H1 (cell line): ENCODE measurements around the gene MPHOSPH9.

ENCODE experiments used
- CREB1 ChIP-seq: IDR thresholded peaks from 2 replicates; pipeline ENCODE4 v1.6.1; 2012; ENCODE audit warnings: inconsistent platforms
- EGR1 ChIP-seq: IDR thresholded peaks from 2 replicates; pipeline ENCODE4 v1.6.1; 2011; ENCODE audit warnings: low read depth, low read length, borderline replicate concordance
- EP300 ChIP-seq, 2 experiments: IDR thresholded peaks; 1 replicate in 1 of 2; 2 replicates in 1 of 2; pipeline ENCODE4 v1.6.1; 2011 to 2012; ENCODE audit warnings: low read depth in 2 of 2, low read length in 2 of 2, mild to moderate bottlenecking in 2 of 2, borderline replicate concordance in 1 of 2, inconsistent platforms in 1 of 2, moderate library complexity in 1 of 2
- GABPA ChIP-seq: IDR thresholded peaks from 2 replicates; pipeline ENCODE4 v1.6.1; 2011; ENCODE audit warnings: mild to moderate bottlenecking, low read length, moderate library complexity, borderline replicate concordance; ENCODE audit not compliant: insufficient read depth
- POLR2A ChIP-seq, 2 experiments: IDR thresholded peaks; 1 replicate in 1 of 2; 2 replicates in 1 of 2; pipeline ENCODE4 v1.6.1; 2011; ENCODE audit warnings: low read depth in 2 of 2, low read length in 2 of 2, mild to moderate bottlenecking in 2 of 2; ENCODE audit errors: control extremely low read depth in 1 of 2
- POLR2AphosphoS5 ChIP-seq: IDR thresholded peaks from 2 replicates; pipeline ENCODE4 v1.6.1; 2011; ENCODE audit warnings: low read depth, low read length
- RAD21 ChIP-seq, 2 experiments: IDR thresholded peaks in 1 of 2; conservative IDR thresholded peaks in 1 of 2; 2 replicates each; pipeline ENCODE4 v1.6.1; 2011; ENCODE audit warnings: low read depth in 2 of 2, low read length in 2 of 2, improper control_type of control experiment in 1 of 2, inconsistent platforms in 1 of 2, mild to moderate bottlenecking in 1 of 2, moderate library complexity in 1 of 2
- SRF ChIP-seq: IDR thresholded peaks from 2 replicates; pipeline ENCODE4 v1.6.1; 2011; ENCODE audit warnings: mild to moderate bottlenecking, low read depth, low read length, moderate library complexity
- YY1 ChIP-seq: IDR thresholded peaks from 2 replicates; pipeline ENCODE4 v1.6.1; 2011; ENCODE audit warnings: low read depth, mild to moderate bottlenecking, low read length
- ZNF274 ChIP-seq: IDR thresholded peaks from 2 replicates; pipeline ENCODE4 v1.7.0; 2012; ENCODE audit warnings: low read length, borderline replicate concordance; ENCODE audit errors: extremely low read depth
- TF ChIP-seq, protein P1 (sequence below), 3 experiments: IDR thresholded peaks; 1 replicate in 2 of 3; 2 replicates in 1 of 3; pipeline versions ENCODE4 v1.5.1 to v1.6.1; 2011; ENCODE audit warnings: low read length in 3 of 3, mild to moderate bottlenecking in 3 of 3, inconsistent platforms in 2 of 3, low read depth in 1 of 3, moderate library complexity in 1 of 3; ENCODE audit not compliant: insufficient read depth in 1 of 3; ENCODE audit errors: control extremely low read depth in 1 of 3
- TF ChIP-seq, protein P2 (sequence below): IDR thresholded peaks from 2 replicates; pipeline ENCODE4 v1.6.1; 2011; ENCODE audit warnings: low read length, improper control_type of control experiment

DNA sequence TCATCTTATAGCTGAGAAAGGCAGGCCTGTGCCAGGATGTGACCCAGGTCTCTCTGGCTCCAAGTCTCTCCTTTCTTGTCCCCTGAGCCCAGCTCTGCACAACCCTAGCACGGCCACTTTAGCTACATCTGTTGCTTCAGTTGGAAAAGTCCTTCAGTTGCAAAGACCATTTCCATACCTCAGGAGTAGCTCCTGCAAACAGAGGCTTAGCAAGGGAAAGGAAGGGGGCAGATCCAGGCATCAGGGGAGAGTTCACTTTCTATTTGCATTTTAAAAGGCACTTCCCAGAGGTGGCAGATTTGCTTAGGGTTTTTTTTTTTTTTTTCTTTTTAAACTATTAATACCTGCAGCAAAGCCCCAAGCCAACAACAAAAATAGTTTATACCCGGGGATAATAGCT lies 79.0 kb downstream of the MPHOSPH9 start:
- TF ChIP-seq, protein P1, sequence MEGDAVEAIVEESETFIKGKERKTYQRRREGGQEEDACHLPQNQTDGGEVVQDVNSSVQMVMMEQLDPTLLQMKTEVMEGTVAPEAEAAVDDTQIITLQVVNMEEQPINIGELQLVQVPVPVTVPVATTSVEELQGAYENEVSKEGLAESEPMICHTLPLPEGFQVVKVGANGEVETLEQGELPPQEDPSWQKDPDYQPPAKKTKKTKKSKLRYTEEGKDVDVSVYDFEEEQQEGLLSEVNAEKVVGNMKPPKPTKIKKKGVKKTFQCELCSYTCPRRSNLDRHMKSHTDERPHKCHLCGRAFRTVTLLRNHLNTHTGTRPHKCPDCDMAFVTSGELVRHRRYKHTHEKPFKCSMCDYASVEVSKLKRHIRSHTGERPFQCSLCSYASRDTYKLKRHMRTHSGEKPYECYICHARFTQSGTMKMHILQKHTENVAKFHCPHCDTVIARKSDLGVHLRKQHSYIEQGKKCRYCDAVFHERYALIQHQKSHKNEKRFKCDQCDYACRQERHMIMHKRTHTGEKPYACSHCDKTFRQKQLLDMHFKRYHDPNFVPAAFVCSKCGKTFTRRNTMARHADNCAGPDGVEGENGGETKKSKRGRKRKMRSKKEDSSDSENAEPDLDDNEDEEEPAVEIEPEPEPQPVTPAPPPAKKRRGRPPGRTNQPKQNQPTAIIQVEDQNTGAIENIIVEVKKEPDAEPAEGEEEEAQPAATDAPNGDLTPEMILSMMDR (IDR thresholded peaks at IDR 0.05; ENCODE audit: control extremely low read depth in 1 of 3, insufficient read depth in 1 of 3, low read depth in 1 of 3, low read length in 3 of 3): no peak
- TF ChIP-seq, protein P2, sequence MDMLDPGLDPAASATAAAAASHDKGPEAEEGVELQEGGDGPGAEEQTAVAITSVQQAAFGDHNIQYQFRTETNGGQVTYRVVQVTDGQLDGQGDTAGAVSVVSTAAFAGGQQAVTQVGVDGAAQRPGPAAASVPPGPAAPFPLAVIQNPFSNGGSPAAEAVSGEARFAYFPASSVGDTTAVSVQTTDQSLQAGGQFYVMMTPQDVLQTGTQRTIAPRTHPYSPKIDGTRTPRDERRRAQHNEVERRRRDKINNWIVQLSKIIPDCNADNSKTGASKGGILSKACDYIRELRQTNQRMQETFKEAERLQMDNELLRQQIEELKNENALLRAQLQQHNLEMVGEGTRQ: no peak
- no peak for TF ChIP-seq EGR1
- no peak for TF ChIP-seq POLR2AphosphoS5
- TF ChIP-seq CREB1: no peak
- no peak for TF ChIP-seq GABPA
- TF ChIP-seq YY1: no peak
- no peak for TF ChIP-seq RAD21 (IDR thresholded peaks at IDR 0.05 in 1 of 2, conservative IDR thresholded peaks at IDR 0.05 in 1 of 2; ENCODE audit: low read depth in 2 of 2, low read length in 2 of 2)
- TF ChIP-seq EP300 (IDR thresholded peaks at IDR 0.05; ENCODE audit: borderline replicate concordance in 1 of 2, low read depth in 2 of 2, low read length in 2 of 2): no peak
- no peak for TF ChIP-seq SRF
- no peak for TF ChIP-seq POLR2A (IDR thresholded peaks at IDR 0.05; ENCODE audit: control extremely low read depth in 1 of 2, low read depth in 2 of 2, low read length in 2 of 2)
- no peak for TF ChIP-seq ZNF274
